Stimulated activated CD4-positive, alpha-beta T cell treated with anti-CD3 and anti-CD28 coated beads, TNF-alpha, amount 100 ng/mL, for 4 hours (primary cell): ENCODE results near the gene CES4A.

Experiments used
- DNase-seq, 3 experiments: peaks; one replicate each; pipeline ENCODE4 v3.0.0-alpha.2; 2020; ENCODE audit warnings: low read depth in 3 of 3

Gene CES4A

GRCh38 chr16:67052399-67052798 is 64.0 kb downstream of the CES4A start:
- DNase-seq = no peak

- DNase-seq = no peak
Observed at GRCh38 chr16:67053767-67054334, 65.5 kb downstream of the CES4A start.

GRCh38 chr16:67054901-67055300 is 66.5 kb downstream of the CES4A start:
- DNase-seq = no peak

- no peak for DNase-seq
Observed at GRCh38 chr16:67055712-67056487, 67.5 kb downstream of the CES4A start.
